ENCODE results near the gene SERPINE3. TPM values are rescaled to one million over a fixed set of nuclear protein-coding genes. Genes with fewer than 3 reads are reported as not detected.

Gene SERPINE3
- total RNA-seq, 4 donors from 2014 or later: not detected

DNA sequence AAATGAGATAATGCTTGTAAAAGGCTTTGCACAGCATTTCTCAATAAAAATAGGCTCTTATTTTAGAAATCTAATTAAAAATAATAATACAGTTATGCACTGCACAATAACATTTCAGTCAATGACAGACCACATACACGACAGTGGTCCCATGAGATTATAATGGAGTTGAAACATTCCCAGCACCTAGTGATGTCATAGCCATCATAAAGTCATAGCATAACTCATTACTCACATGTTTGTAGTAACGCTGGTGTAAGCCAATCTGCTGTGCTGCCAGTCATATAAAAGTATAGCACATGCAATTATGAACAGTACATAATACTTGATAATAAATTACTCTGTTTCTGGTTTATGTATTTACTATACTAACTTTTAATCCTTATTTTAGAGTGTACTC lies 12.7 kb upstream of the SERPINE3 start:
- no peak for DNase-seq
- H3K4me1 ChIP-seq: no peaks in the 10 kb centered on the region
- TF ChIP-seq POLR2A (IDR thresholded peaks at IDR 0.05): no peak
- TF ChIP-seq, protein P1, sequence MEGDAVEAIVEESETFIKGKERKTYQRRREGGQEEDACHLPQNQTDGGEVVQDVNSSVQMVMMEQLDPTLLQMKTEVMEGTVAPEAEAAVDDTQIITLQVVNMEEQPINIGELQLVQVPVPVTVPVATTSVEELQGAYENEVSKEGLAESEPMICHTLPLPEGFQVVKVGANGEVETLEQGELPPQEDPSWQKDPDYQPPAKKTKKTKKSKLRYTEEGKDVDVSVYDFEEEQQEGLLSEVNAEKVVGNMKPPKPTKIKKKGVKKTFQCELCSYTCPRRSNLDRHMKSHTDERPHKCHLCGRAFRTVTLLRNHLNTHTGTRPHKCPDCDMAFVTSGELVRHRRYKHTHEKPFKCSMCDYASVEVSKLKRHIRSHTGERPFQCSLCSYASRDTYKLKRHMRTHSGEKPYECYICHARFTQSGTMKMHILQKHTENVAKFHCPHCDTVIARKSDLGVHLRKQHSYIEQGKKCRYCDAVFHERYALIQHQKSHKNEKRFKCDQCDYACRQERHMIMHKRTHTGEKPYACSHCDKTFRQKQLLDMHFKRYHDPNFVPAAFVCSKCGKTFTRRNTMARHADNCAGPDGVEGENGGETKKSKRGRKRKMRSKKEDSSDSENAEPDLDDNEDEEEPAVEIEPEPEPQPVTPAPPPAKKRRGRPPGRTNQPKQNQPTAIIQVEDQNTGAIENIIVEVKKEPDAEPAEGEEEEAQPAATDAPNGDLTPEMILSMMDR (IDR thresholded peaks at IDR 0.05): no peak
- 83% methylated on average over 2 of the region's 2 CpGs for WGBS, 2 donors
- H3K27ac ChIP-seq: no peak overlapping the region
- no peaks in the 10 kb centered on the region for H3K9me3 ChIP-seq
- intact Hi-C loops (cut with DNase I): no loop called here
- H3K27me3 ChIP-seq: no peaks in the 10 kb centered on the region
- H3K4me3 ChIP-seq (replicated peaks in 1 of 3): no peak overlapping the region
- no peaks in the 10 kb centered on the region for H3K36me3 ChIP-seq

DNA sequence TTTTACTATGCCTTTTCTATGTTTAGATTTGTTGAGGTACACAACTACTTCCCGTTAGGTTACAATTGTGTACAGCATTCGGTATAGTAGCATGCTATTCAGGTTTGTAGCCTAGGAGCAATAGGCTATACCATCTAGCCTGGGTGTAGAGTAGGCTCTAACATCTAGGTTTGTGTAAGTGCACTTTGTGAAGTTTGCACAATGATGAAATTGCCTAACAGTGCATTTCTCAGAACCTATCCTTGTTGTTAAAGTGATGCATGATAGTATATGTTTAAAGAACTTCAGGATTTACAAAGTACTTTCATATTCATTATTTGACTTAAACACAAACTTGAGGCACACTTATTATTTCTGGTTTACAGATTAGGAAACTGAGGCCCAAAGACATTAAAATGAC lies 11.5 kb upstream of the SERPINE3 start:
- intact Hi-C loops (cut with DNase I): no loop called here
- H3K27ac ChIP-seq: no peak overlapping the region
- TF ChIP-seq, protein P1 (IDR thresholded peaks at IDR 0.05): no peak
- TF ChIP-seq POLR2A (IDR thresholded peaks at IDR 0.05): no peak

GRCh38 chr13:51328488-51328887 lies 11.0 kb upstream of the SERPINE3 start:
- Histone ChIP-seq H3K36me3 (no peaks in the 10 kb centered on the region), H3K4me1 (no peaks in the 10 kb centered on the region), H3K4me3 (replicated peaks in 1 of 3) (no peak overlapping the region), H3K27ac (no peak overlapping the region), H3K27me3 (no peaks in the 10 kb centered on the region), H3K9me3 (no peaks in the 10 kb centered on the region)
- WGBS, 2 donors: 56 to 69% methylated on average over 6 of the region's 6 CpGs
- TF ChIP-seq, protein P1 (IDR thresholded peaks at IDR 0.05): no peak
- TF ChIP-seq POLR2A (IDR thresholded peaks at IDR 0.05): no peak
- intact Hi-C loops (cut with DNase I): no loop called here
- DNase-seq: no peak

More for the DNA sequence above, 11.5 kb upstream of the SERPINE3 start:
- no peaks in the 10 kb centered on the region for H3K4me1 ChIP-seq
- no peaks in the 10 kb centered on the region for H3K27me3 ChIP-seq
- H3K9me3 ChIP-seq: no peaks in the 10 kb centered on the region
- 97 to 98% methylated on average over 2 of the region's 2 CpGs for WGBS, 2 donors
- DNase-seq: no peak
- no peak overlapping the region for H3K4me3 ChIP-seq (replicated peaks in 1 of 3)
- no peaks in the 10 kb centered on the region for H3K36me3 ChIP-seq

DNA sequence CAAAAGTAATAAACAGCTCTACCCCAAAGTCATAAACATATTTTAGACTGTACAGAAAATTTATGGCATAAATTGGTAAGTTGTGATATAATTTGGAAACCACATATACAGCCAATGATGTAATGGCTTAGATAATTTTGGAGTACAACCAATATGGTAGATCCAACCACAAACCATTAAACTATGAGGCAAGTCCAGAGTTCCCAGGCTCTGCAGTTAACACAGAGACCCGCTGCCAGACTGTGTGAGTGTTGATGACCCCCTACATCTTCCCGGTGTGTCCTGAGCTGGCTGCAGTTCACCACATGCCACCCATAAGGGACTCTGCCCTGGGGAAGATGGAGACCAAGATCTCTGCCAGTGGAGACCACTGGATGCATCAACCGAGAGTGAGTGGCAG lies 9.9 kb upstream of the SERPINE3 start:
- Histone ChIP-seq H3K36me3 (no peaks in the 10 kb centered on the region), H3K27ac (no peak overlapping the region), H3K4me1 (no peaks in the 10 kb centered on the region), H3K9me3 (no peaks in the 10 kb centered on the region), H3K4me3 (replicated peaks in 1 of 3) (no peak overlapping the region), H3K27me3 (no peaks in the 10 kb centered on the region)
- TF ChIP-seq, protein P1 (IDR thresholded peaks at IDR 0.05): no peak
- 82 to 94% methylated on average over 2 to 3 of the region's 3 CpGs for WGBS, 2 donors
- DNase-seq: no peak
- intact Hi-C loops (cut with DNase I): no loop called here

DNA sequence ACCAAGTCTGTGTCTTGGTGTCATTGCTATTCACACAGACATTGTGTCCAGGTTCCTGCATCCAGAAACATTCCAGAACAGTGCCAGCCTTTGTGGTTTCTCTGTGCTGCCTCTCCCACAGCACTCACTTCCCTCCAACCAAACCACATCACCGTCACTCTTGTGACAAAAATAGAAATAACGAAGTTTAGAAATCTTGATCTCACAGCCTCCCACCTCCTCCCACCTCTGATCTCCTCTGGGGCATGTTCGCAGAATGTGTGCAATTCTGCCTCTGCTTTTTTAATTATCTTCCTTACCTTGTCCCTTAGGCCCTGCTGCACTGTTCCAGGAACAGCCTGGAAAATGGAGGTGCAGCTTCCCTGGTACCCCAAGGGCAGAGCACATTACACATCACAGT lies 8.7 kb upstream of the SERPINE3 start:
- no peak overlapping the region for H3K4me3 ChIP-seq (replicated peaks in 1 of 3)
- intact Hi-C loops (cut with DNase I): no loop called here
- H3K27ac ChIP-seq: no peak overlapping the region
- H3K9me3 ChIP-seq: no peaks in the 10 kb centered on the region
- DNase-seq: no peak
- WGBS, 2 donors: 83 to 85% methylated on average over 3 of the region's 3 CpGs
- no peaks in the 10 kb centered on the region for H3K4me1 ChIP-seq
- no peak for TF ChIP-seq POLR2A (IDR thresholded peaks at IDR 0.05)
- TF ChIP-seq, protein P1 (IDR thresholded peaks at IDR 0.05): no peak
- no peaks in the 10 kb centered on the region for H3K36me3 ChIP-seq
- H3K27me3 ChIP-seq: no peaks in the 10 kb centered on the region

Measured in thyroid gland (tissue), 4 donors.